Keratinocyte (primary cell): ENCODE measurements around the gene NUP107. TPM values are rescaled to one million over a fixed set of nuclear protein-coding genes. Genes with fewer than 3 reads are reported as not detected.

Experiments used
- DNase-seq: peaks from one replicate; pipeline ENCODE4 v3.0.0-alpha.2; 2011; ENCODE audit warnings: low read depth, missing footprints, low spot score
- FAIRE-seq: peaks from 2 replicates; lab custom pipeline; 2011; peaks lifted over from hg19 to GRCh38; lab: Jason Lieb, UNC
- H2AFZ ChIP-seq: 2 replicates; pipeline ENCODE4 v1.6.0; 2012; ENCODE audit warnings: low read length, control low read depth, inconsistent platforms; ENCODE audit not compliant: control insufficient read depth
- H3K27ac ChIP-seq: 2 replicates; pipeline ENCODE4 v1.5.1; 2011; ENCODE audit warnings: low read length; ENCODE audit not compliant: control insufficient read depth, insufficient read depth
- H3K27me3 ChIP-seq: 3 replicates; pipeline ENCODE4 v1.6.0; 2011; ENCODE audit warnings: low read length; ENCODE audit not compliant: control insufficient read depth, insufficient read depth; ENCODE audit errors: extremely low read depth
- H3K36me3 ChIP-seq, 2 experiments: 2 replicates in 1 of 2; 3 replicates in 1 of 2; pipeline ENCODE4 v1.5.1; 2011; ENCODE audit warnings: low read length in 2 of 2, mild to moderate bottlenecking in 1 of 2; ENCODE audit not compliant: control insufficient read depth in 2 of 2, insufficient read depth in 2 of 2; ENCODE audit errors: extremely low read depth in 1 of 2
- H3K4me1 ChIP-seq: 3 replicates; pipeline ENCODE4 v1.5.1; 2011; ENCODE audit warnings: low read length; ENCODE audit not compliant: control insufficient read depth, insufficient read depth; ENCODE audit errors: extremely low read depth
- H3K4me2 ChIP-seq: 3 replicates; pipeline ENCODE4 v1.6.0; 2011; ENCODE audit warnings: low read depth, low read length; ENCODE audit not compliant: control insufficient read depth, insufficient read depth; ENCODE audit errors: extremely low read depth
- H3K4me3 ChIP-seq, 3 experiments: fragments of 200-600 bp in 1 of 3; sonication (generic) in 1 of 3; 2 replicates in 2 of 3; 3 replicates in 1 of 3; pipeline ENCODE4 v1.5.1; 2011 to 2016; ENCODE audit warnings: low read length in 3 of 3, mild to moderate bottlenecking in 3 of 3, control low read depth in 2 of 3, inconsistent platforms in 1 of 3, low read depth in 1 of 3, mixed read lengths in 1 of 3, mixed run types in 1 of 3, moderate library complexity in 1 of 3; ENCODE audit not compliant: control insufficient read depth in 2 of 3, insufficient read depth in 2 of 3; ENCODE audit errors: extremely low read depth in 1 of 3
- H3K79me2 ChIP-seq: 2 replicates; pipeline ENCODE4 v1.6.0; 2012; ENCODE audit warnings: low read length; ENCODE audit not compliant: control insufficient read depth, insufficient read depth
- H3K9ac ChIP-seq: 3 replicates; pipeline ENCODE4 v1.6.0; 2011; ENCODE audit warnings: low read length; ENCODE audit not compliant: control insufficient read depth, insufficient read depth; ENCODE audit errors: extremely low read depth
- H3K9me1 ChIP-seq: 3 replicates; pipeline ENCODE4 v1.6.0; 2011; ENCODE audit warnings: low read length; ENCODE audit not compliant: control insufficient read depth, insufficient read depth; ENCODE audit errors: extremely low read depth
- H3K9me3 ChIP-seq: 2 replicates; pipeline ENCODE4 v1.5.1; 2012; ENCODE audit warnings: low read depth, low read length; ENCODE audit not compliant: control insufficient read depth
- H4K20me1 ChIP-seq: 3 replicates; pipeline ENCODE4 v1.6.0; 2011; ENCODE audit warnings: low read length; ENCODE audit not compliant: control insufficient read depth, insufficient read depth; ENCODE audit errors: extremely low read depth
- EZH2 ChIP-seq: IDR thresholded peaks from one replicate; pipeline ENCODE4 v1.6.1; 2012; ENCODE audit warnings: inconsistent platforms, mild to moderate bottlenecking, low read length, moderate library complexity
- dilution Hi-C: fragments of 300-500 bp; cut with MboI; formaldehyde crosslinking; loops from one replicate; pipeline ENCODE4 v1.7.0; 2020; ENCODE audit warnings: low sequenced_read_pairs; ENCODE audit not compliant: extremely low pct_ligation_motif_present
- polyA plus RNA-seq, 5 experiments: library from polyadenylated mRNA; depleted of rRNA in 3 of 5; stranded (reverse) in 3 of 5; stranded (forward) in 1 of 5; unstranded in 1 of 5; fragments of >200 nt; gene quantifications; 1 replicate in 1 of 5; 2 replicates in 3 of 5; 3 replicates in 1 of 5; pipeline versions ENCODE4 v1.2.1 to v1.2.3, GENCODE V29; 2011 to 2012; ENCODE audit warnings: missing spikeins in 2 of 5, low read depth in 1 of 5, low replicate concordance in 1 of 5
- TF ChIP-seq, protein P1 (sequence below), 3 experiments: IDR thresholded peaks in 1 of 3; conservative IDR thresholded peaks in 1 of 3; optimal IDR thresholded peaks in 1 of 3; 2 replicates in 2 of 3; 3 replicates in 1 of 3; pipeline versions ENCODE3 to v1.5.1; 2011; ENCODE audit warnings: low read length in 3 of 3, mild to moderate bottlenecking in 3 of 3, moderate library complexity in 2 of 3, control low read depth in 1 of 3, inconsistent platforms in 1 of 3; ENCODE audit not compliant: insufficient read depth in 2 of 3; ENCODE audit errors: extremely low read depth in 1 of 3

Gene NUP107
- polyA plus RNA-seq, 1 donor (not counting 4 experiments of a cell fraction or from before 2014, with no cell fraction given): 71.7 TPM

DNA sequence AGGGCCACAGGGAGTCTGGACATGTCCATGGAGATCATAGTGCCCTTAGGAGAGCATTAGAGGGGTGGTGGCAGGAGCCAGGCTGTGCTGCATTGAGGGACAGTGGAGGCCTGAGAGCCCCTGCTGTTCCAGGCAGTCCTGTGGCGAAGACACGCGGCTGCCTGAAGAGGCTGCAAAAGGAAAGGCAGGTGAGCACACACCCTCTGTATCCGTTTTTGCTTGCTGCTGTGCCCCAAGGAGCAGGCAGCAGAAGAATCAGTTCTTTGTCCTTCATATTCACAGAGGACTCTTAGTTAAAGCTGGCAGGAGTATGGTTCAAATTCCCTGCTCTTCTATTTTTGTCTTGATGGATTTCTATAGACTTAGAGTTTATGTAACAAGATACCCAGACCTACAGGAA lies 63.7 kb downstream of the NUP107 start:
- Histone ChIP-seq H3K4me2 (no peak overlapping the region), H3K27ac (no peak overlapping the region), H3K36me3 (peaks cover 0 to 2% of the 10 kb centered on the region in 2 experiments), H3K4me3 (no peak overlapping the region), H2AFZ (no peak overlapping the region), H3K9me1 (no peaks in the 10 kb centered on the region), H3K79me2 (peaks cover 9% of the 10 kb centered on the region), H3K9ac (no peak overlapping the region), H4K20me1 (no peaks in the 10 kb centered on the region), H3K4me1 (peaks cover 16% of the 10 kb centered on the region), H3K9me3 (no peaks in the 10 kb centered on the region), H3K27me3 (no peaks in the 10 kb centered on the region)
- no peak for DNase-seq
- dilution Hi-C loops: no loop called here
- no peak for FAIRE-seq
- TF ChIP-seq, protein P1, sequence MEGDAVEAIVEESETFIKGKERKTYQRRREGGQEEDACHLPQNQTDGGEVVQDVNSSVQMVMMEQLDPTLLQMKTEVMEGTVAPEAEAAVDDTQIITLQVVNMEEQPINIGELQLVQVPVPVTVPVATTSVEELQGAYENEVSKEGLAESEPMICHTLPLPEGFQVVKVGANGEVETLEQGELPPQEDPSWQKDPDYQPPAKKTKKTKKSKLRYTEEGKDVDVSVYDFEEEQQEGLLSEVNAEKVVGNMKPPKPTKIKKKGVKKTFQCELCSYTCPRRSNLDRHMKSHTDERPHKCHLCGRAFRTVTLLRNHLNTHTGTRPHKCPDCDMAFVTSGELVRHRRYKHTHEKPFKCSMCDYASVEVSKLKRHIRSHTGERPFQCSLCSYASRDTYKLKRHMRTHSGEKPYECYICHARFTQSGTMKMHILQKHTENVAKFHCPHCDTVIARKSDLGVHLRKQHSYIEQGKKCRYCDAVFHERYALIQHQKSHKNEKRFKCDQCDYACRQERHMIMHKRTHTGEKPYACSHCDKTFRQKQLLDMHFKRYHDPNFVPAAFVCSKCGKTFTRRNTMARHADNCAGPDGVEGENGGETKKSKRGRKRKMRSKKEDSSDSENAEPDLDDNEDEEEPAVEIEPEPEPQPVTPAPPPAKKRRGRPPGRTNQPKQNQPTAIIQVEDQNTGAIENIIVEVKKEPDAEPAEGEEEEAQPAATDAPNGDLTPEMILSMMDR (optimal IDR thresholded peaks at IDR 0.05 in 1 of 3, IDR thresholded peaks at IDR 0.05 in 1 of 3, conservative IDR thresholded peaks at IDR 0.05 in 1 of 3; ENCODE audit: extremely low read depth in 1 of 3, insufficient read depth in 2 of 3, low read length in 3 of 3): no peak
- TF ChIP-seq EZH2: no peak

DNA sequence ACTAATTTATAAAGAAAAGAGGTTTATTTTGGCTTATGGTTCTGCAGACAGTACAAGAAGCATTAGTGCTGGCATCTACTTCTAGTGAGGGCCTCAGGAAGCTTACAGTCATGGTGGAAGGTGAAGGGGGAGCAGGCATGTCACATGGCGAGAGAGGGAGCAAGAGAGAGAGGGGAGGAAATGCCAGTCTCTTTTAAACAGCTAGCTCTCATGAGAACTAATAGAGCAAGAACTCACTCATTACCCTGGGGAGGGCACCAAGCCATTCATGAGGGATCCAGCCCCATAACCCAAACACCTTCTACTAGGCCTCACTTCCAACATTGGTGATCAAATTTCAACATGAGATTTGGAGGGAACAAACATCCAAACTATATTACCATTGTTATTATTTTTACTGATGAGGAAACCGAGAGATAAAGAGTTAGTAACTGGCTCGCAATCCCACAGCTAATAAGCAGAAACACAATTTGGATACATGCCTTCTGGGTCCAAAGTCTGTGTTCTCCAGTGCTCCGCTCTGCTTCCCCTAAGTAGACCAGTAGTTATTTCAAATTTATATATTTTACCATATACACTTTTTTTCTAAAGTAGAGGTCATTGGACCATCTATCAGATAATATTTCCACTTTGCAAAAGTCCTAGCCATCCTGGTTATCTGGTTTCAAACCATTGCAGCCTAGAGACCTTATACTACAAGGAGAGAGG lies 68.9 kb downstream of the NUP107 start:
- Histone ChIP-seq H3K9me3 (no peaks in the 10 kb centered on the region), H3K79me2 (no peaks in the 10 kb centered on the region), H2AFZ (no peak overlapping the region), H3K27me3 (no peaks in the 10 kb centered on the region), H4K20me1 (no peaks in the 10 kb centered on the region), H3K27ac (no peak overlapping the region), H3K9ac (no peak overlapping the region), H3K4me3 (no peak overlapping the region), H3K4me2 (no peak overlapping the region), H3K9me1 (no peaks in the 10 kb centered on the region), H3K4me1 (no peaks in the 10 kb centered on the region), H3K36me3 (peaks cover 0 to 3% of the 10 kb centered on the region in 2 experiments)
- dilution Hi-C loops: no loop called here
- no peak for TF ChIP-seq EZH2
- TF ChIP-seq, protein P1 (optimal IDR thresholded peaks at IDR 0.05 in 1 of 3, IDR thresholded peaks at IDR 0.05 in 1 of 3, conservative IDR thresholded peaks at IDR 0.05 in 1 of 3; ENCODE audit: extremely low read depth in 1 of 3, insufficient read depth in 2 of 3, low read length in 3 of 3): no peak
- FAIRE-seq (no peak), DNase-seq (no peak)
